ENCODE results near the gene XRCC4.
"Not testable (repeated sequence)": the region's sequence is repeated elsewhere in the genome, so short reads cannot be mapped to it uniquely, and the experiment has no call there.

The XRCC4 gene

DNA sequence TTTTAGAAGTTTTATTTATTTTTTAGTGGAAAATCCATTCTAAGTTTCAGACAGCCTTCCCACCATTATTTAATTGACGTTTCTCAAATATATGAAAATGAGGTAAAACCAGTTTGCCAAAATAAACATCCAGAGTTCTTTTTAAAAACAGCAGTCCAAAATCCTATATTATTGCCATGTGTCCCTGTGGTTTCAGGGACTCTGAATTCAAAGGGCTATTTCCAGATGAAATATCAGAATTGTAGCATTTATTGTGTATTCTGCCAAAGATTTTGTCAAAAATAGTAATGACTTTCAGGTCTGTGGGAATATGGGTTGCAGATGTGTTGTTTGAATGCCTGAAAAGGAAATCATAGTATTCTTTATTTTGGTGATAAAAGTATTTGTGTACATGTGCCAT is 41.6 kb downstream of the XRCC4 start:
- no peak for DNase-seq

GRCh38 chr5:83124593-83124992 is 47.2 kb downstream of the XRCC4 start:
- no peak for DNase-seq

DNA sequence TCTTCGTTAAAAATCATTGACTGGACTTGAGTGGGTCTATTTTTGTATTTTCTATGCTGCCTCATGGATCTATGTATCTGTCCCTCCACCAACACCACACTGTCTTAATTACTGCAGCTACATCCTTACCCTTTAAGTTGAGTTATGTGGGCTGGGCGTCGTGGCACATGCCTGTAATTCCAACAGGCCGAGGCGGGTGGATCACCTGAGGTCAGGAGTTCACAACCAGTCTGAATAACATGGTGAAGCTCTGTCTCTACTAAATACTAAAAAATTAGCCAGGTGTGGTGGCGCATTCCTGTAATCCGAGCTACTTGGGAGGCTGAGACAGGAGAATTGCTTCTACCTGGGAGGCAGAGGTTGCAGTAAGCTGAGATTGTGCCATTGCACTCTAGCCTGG is 48.2 kb downstream of the XRCC4 start:
- no peak for DNase-seq

DNA sequence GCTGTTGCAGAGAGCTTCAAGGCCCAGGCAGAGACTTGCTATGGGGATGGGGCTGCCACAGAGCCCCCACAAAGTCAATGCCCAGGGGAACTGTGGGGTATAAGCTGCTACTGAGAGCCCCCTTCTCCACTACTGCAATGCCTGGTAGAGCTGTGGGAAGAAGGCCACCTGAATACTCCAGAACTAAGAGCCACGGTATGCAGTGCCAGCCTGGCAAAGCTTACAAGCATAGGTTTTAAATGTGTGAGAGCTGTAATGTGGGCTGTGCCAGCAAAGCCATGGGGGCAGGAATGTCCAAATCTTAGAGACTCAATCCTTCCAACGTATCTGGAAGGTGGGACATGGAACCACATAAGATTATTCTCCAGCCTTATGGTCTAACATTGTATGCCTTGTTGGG is 49.2 kb downstream of the XRCC4 start:
- DNase-seq = no peak

- DNase-seq = no peak
Observed at GRCh38 chr5:83133797-83134196, 56.5 kb downstream of the XRCC4 start.

DNA sequence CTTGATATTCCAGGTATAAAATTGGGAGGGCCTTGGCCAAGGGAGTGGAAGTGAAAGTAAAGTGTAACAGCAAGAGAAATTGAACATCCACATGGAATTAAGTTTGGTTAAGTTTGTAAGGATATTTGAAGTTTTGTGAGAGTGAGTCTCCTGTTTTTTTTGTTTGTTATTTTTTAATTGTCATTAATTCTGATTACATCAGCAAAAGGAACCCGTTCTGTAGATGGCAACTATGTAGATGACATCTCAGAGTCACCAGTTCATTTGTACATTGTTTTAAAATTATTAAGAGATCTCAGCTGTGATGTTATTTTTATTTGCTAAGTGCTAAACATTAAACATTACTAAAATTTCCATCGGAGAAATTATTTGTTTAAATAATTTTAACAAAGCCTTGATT is 65.2 kb downstream of the XRCC4 start:
- no peak for DNase-seq

DNA sequence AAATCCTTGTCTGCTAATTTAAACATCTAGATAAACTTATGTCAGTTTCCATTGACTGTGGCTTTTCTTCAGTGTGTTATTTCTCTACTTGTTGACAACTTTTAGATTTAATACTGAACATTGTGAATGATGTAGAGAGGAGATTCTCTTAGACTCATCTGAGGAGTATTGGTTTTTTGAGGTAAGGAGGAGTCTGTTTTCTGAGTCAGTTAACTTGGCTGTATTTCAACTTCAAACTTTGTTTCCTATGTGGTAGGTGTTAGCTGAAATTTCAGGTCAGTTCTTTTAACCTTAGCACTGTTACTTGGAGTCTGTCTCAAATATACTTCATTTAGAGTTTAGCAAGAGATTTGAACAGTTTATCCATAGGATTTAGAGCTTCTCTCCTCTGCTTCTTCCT is 67.9 kb downstream of the XRCC4 start:
- DNase-seq = no peak

GRCh38 chr5:83145882-83146331 is 68.6 kb downstream of the XRCC4 start:
- DNase-seq = no peak

DNA sequence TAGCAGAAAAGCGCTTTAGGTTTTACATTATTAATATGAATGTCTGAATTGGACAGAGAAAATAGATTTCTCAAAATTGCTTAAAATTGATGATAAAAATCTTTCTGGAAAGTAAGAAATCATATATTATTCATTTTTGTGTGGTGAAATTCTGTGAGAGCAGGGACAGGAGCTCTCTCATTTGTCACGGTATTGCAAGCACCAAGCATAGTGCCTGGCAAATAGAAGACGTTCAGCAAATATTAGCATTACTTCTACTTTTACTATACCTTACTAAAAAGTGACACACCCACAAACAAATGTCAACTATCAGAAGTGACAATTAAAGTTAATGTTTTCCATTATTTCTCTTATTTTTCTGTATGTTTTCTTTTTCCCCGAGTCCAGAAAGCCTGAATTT is 69.1 kb downstream of the XRCC4 start:
- DNase-seq = no peak

GRCh38 chr5:83147593-83147992 is 70.2 kb downstream of the XRCC4 start:
- no peak for DNase-seq

DNA sequence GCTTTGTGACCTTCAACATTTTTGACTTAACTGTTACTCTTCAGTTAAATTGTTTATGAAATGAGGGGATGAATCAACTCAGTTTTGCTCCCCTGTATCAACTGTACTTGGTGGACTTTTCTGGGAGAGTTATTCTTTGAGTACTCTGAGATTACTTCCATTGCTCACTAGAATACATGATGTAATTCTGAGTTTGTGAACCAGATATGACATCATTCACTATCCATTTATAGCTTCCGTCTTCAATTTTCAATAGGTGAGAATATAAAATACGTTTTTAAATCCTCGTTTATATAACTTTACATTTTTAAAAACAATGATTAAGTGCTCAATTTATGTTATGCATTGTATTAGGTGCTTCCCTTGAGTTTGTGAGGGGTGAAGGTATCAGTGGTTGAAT is 71.0 kb downstream of the XRCC4 start:
- no peak for DNase-seq

- no peak for DNase-seq
Observed at GRCh38 chr5:83149671-83150070, 72.3 kb downstream of the XRCC4 start.

DNA sequence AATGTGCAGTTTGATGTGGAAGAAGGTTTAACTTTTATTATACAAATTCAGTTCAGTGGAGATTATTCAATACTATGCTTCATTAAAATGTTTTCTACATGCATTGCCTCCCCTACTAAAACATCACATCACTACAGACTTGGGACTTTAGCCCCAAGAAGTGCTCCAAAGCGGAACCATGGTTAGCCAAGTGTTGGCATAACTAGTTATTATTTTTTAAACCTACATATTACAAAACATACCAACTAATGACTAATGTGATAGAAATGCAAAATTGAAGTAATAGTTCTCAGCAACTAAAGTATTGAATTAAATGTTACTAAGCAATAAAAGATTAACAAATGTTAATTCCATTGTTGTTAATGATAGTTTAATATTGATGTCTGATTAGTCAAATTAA is 74.5 kb downstream of the XRCC4 start:
- no peak for DNase-seq

GRCh38 chr5:83152996-83153395 is 75.6 kb downstream of the XRCC4 start:
- DNase-seq = not testable (repeated sequence)

DNA sequence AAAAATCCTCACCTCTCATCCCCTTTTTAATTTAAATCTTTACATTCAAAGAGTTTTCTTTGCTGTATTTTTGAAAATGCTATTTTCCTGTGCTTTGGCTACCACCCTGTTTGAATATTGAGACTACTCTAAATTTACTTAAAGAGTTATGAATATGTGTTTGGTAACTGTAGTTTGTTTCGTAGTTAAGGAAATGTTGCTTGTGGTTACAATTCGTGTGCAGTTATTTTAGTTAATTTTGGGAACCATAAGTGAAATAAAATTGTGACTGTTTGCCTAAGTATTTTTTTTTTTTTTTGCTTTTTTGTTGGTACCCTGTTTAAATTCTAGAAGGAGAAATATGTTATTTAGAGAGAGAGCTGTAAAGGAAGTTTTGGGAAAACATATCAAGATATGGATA is 78.7 kb downstream of the XRCC4 start:
- no peak for DNase-seq

DNA sequence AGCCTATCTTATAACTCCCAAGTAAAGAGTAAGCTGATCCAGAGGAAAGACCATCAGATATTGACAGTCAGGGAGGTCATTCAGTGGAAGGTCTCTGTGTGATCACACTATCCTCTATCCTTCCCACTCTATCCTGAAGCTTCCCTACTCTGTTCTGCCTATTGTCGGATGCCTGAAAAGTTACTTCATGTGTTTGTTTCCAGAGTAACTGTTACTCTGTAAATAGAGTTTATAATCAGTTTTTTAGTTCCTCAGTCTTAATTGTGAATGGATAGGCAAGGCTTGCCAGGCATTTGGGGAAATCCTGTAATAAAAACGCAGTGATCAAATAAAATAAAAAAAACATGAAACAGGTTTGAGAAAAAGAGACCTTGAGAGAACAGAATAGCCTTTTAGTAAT is 79.8 kb downstream of the XRCC4 start:
- DNase-seq = no peak

- no peak for DNase-seq
Observed at GRCh38 chr5:83162601-83163000, 85.3 kb downstream of the XRCC4 start.

DNA sequence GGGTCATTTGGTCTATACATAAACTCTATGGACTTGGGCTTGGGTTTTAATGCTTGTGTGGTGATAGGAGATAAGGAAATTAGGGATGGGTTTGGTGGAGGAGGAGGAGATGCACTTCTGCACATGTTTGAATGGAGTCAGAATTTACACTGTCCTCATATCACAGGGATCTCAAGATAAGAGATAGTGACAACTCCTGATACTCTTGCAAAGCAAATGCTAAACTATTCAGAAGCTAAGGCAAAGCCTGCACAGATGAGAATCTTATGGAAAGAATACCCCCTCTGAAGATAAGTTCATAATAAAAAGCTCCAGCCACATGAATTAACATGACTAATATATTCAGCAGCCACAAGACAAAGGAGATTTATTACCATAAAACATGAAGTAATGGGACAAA is 90.2 kb downstream of the XRCC4 start:
- DNase-seq = no peak

- DNase-seq = no peak
Observed at GRCh38 chr5:83169571-83170337, 92.4 kb downstream of the XRCC4 start.

DNA sequence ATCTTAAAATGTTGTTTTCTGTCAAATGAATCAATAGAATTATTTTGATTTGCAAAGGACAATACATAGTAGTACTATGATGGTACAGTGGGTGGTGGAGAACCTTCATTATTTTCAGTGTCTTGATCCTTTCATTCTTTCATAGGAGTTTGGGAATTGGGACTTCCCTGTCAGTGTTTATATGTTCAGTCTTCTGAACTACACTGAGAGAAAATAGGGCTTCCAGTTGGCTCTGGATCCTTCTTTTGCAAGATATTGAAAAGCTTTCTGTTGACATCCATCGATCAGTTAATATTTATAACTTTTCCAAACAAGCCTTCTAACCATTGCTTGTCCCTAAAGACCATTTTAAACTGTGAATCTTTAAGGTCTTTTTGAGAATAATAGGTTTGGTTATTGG is 94.7 kb downstream of the XRCC4 start:
- DNase-seq = no peak

DNA sequence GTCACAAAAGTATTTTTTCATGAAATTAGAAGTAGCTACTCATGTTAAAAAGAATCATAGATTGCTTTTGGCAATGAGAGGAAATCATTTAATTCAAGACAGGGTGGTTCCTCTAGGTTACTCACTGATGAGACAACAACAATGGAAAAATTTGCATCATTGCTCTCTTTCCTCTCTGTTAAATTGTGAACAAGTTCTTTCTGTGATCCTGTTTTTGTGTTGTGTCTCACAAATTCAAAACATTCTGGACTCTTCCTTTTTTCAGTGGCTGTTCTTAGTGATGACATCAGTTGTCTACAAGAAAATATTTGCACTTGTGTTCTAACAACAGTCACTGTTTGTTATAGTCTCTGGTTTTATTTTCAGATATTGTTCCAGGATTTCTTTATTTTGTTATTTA is 95.3 kb downstream of the XRCC4 start:
- no peak for DNase-seq

- no peak for DNase-seq
Observed at GRCh38 chr5:83173826-83174225, 96.5 kb downstream of the XRCC4 start.

DNA sequence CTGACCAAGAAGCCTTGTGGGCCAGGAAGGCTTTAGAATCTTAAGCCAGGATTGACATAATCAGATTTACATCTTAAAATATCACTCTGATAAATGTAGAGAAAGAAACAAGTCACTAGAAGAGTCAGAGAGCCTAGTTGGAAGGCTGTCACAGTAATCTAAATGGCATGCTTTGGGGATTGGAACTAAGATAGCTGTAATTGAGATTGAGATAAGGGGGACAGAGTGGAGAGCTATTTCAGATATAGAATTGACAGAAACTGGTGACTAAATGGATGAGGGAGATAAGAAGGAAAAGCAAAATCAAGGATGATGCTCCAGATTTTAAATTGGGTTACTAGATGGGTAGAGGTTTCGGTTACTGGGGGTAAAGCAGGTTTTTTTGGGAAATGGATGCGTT is 100.5 kb downstream of the XRCC4 start:
- no peak for DNase-seq

GRCh38 chr5:83179966-83180365 is 102.6 kb downstream of the XRCC4 start:
- DNase-seq = no peak

GRCh38 chr5:83184534-83184933 is 107.2 kb downstream of the XRCC4 start:
- no peak for DNase-seq

Measured in effector CD4-positive, alpha-beta T cell (primary cell).